NCI-H1092 (cell line): ENCODE measurements around the gene ALG6.
"Not testable (repeated sequence)": the region's sequence is repeated elsewhere in the genome, so short reads cannot be mapped to it uniquely, and the experiment has no call there.

Source experiments
- DNase-seq: peaks from one replicate; lab custom pipeline; 2025; lab: John Stamatoyannopoulos, UW

ALG6 gene

GRCh38 chr1:63328781-63329180 is 38.6 kb upstream of the ALG6 start:
- DNase-seq: no peak

- DNase-seq: no peak
Observed at GRCh38 chr1:63329621-63330330, 37.7 kb upstream of the ALG6 start.

GRCh38 chr1:63330331-63330916 is 37.0 kb upstream of the ALG6 start:
- no peak for DNase-seq

GRCh38 chr1:63342402-63342801 is 25.0 kb upstream of the ALG6 start:
- DNase-seq: no peak

- DNase-seq: no peak
Observed at GRCh38 chr1:63343922-63344321, 23.5 kb upstream of the ALG6 start.

GRCh38 chr1:63350320-63350719 is 17.1 kb upstream of the ALG6 start:
- DNase-seq: no peak

GRCh38 chr1:63352736-63353135 is 14.7 kb upstream of the ALG6 start:
- no peak for DNase-seq

- not testable (repeated sequence) for DNase-seq
Observed at GRCh38 chr1:63356234-63356633, 11.2 kb upstream of the ALG6 start.

- DNase-seq: no peak
Observed at GRCh38 chr1:63359561-63359960, 7.9 kb upstream of the ALG6 start.

- DNase-seq: no peak
Observed at GRCh38 chr1:63362073-63362472, 5.4 kb upstream of the ALG6 start.

- DNase-seq: no peak
Observed at GRCh38 chr1:63362578-63362977, 4.8 kb upstream of the ALG6 start.

- no peak for DNase-seq
Observed at GRCh38 chr1:63363014-63363413, 4.4 kb upstream of the ALG6 start.

GRCh38 chr1:63366908-63367214 is 566 bp upstream of the ALG6 start:
- no peak for DNase-seq

- DNase-seq: no peak
Observed at GRCh38 chr1:63368131-63368530, 704 bp downstream of the ALG6 start.

- no peak for DNase-seq
Observed at GRCh38 chr1:63379583-63379982, 12.2 kb downstream of the ALG6 start.

- DNase-seq: no peak
Observed at GRCh38 chr1:63381741-63382140, 14.3 kb downstream of the ALG6 start.

GRCh38 chr1:63401945-63402344 is 34.5 kb downstream of the ALG6 start:
- no peak for DNase-seq

GRCh38 chr1:63403386-63403785 is 36.0 kb downstream of the ALG6 start:
- no peak for DNase-seq

- DNase-seq: no peak
Observed at GRCh38 chr1:63405021-63405420, 37.6 kb downstream of the ALG6 start.

- no peak for DNase-seq
Observed at GRCh38 chr1:63405987-63406386, 38.6 kb downstream of the ALG6 start.

- DNase-seq: no peak
Observed at GRCh38 chr1:63407002-63407401, 39.6 kb downstream of the ALG6 start.

- DNase-seq: no peak
Observed at GRCh38 chr1:63408331-63408730, 40.9 kb downstream of the ALG6 start.

GRCh38 chr1:63411066-63411465 is 43.6 kb downstream of the ALG6 start:
- DNase-seq: no peak

GRCh38 chr1:63413394-63413793 is 46.0 kb downstream of the ALG6 start:
- no peak for DNase-seq
